GM18868 (cell line): ENCODE measurements around the gene CYP19A1.

Source experiments
- ATAC-seq: cut with Tn5 transposase; IDR thresholded peaks from one replicate; pipeline ENCODE4 v1.9.1; 2021; ENCODE audit warnings: mild to moderate bottlenecking, moderate library complexity; ENCODE audit not compliant: unreplicated experiment

CYP19A1 gene

DNA sequence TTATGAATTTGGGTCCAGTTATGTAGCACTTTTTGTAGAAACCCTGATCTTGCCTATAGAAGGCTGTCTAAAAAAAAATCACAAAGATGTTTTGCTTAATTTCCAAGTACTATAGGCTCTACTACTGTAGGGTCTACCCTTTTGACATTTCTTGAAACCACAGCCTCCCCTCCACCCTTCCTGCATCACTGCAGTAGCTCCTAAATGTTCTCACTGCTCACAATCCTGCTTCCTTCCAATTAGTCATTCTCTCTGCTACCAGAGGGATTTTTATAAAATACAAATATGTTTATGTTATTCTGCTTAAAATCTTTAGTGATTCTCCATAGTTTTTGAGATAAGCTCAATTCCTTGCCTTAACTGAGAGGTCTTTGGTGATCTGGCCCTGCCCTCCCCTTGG lies 114.0 kb downstream of the CYP19A1 start:
- no peak for ATAC-seq

DNA sequence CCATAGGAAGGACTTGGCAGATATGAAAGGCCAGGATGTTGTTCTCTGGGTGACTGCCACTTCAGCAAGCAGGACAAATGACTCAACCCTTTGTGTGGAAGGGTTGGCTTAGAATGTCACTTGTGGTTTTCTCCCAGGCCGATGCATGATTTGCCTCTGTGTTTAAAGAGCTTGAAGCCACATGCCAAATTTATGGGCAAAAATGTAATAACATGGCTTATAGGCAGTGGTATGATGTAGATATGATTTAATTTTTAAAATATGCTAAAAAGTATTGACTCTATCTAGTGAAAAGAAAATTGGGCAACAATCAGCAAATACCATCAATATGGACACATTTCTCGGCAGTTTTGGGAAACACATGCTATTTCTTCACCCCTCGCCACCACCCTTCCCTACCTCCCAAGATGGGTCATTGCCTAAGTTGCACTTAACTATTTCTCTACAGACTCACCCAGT lies 114.6 kb downstream of the CYP19A1 start:
- no peak for ATAC-seq

DNA sequence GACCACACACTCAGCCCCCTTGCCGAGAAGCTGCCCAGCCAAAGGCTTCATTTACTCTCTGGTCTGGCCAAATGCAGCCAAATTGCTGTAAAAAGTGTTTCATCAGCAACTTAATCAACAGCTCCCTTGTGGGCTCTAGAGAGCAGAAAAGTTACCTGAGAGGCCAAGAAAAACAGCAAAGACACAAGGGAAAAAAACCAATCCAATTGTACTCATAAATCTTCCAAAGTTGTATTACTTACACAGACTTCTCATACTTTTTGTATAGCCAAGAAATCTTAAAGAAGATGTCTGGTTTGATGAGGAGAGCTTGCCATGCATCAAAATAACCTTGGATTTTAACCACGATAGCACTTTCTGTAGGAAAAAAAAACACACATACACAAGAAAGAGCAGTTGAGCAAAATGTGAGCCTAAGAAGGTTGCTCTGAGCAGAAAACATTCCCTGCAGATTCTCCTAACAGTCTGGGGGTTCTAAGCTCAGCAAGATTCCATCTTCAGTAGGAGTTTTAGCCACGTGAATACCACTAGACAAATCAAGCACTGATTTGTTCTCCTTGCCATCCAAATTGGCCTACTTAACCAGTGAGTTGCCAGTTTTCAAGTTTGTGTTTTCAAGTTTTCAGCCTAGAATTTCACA lies 120.0 kb downstream of the CYP19A1 start:
- no peak for ATAC-seq

GRCh38 chr15:51212909-51213308 lies 125.5 kb downstream of the CYP19A1 start:
- ATAC-seq = no peak

DNA sequence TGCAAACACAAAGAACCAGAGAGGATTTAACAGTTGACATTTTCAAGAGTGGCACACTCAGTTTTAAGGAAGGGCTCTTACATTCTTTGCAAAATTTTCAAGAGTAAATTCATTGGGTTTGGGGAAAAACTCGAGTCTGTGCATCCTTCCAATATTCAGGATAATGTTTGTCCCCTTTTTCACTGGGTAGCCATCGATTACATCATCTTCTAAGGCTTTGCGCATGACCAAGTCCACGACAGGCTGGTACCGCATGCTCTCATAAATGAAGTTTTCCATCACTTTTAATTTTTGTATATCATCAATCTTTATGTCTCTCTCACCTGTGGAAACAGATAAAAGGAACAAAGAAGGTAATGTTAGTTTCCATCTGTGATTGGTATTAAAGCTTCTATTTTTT lies 126.2 kb downstream of the CYP19A1 start:
- ATAC-seq = no peak

DNA sequence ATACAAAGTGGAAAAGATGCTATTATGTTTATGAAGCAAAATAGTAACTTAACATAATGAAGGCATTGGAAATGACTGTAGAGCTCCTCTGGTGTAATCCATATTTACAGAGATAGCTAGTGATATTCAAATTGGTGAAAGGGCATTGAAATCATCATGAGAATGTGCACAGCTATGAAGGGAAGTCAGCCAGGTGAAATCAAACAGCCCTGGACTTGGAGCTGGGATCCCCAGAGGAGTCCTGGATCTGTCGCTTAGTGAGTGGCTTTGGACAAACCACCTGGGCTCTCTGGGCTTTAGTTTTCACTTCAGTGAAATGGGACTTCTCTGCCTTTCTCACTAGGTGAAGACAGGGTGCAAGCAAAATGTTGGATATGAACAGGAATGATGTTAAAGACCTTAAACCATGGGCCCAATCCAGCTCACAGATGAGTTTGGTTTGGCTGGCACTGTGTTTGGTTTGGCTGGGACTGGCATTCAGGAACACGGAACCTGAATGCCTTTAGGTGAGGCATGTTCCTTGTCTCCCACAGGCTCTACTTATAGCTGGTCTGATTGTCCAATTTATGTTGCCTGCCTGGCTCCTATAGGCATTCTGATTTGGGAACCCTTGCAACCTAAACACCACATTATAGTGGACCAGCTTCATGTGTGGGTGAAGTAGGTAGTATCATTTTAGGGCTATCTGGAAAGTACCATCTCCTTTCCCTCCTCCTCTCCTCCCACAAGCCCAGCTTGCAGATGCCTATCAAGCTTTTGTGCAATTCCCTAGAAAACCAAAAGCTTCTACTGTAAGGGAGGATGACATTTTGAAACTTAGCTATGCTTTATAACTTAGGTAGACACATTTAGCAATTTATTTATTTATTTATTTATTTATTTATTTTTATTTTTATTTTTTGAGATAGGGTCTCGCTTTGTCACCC lies 133.1 kb downstream of the CYP19A1 start:
- ATAC-seq = no peak

DNA sequence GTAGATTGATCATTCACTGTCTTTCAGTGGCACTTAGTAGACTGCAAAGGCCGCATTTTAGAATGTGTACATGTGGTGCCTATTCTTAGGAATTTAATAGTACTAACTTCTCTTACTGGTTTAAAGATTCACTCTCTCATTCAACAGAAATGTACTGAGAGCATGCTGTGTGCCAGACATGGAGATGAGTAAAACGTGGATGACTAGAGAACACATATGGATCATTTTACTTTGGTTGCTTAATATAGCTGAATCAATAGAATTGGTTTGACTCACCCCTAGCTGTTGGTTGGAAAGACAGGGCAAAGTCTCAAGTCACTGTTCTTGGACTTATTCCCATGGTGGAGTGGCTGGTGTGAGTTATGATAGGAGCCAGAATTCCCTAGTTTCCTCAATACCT lies 134.6 kb downstream of the CYP19A1 start:
- no peak for ATAC-seq

DNA sequence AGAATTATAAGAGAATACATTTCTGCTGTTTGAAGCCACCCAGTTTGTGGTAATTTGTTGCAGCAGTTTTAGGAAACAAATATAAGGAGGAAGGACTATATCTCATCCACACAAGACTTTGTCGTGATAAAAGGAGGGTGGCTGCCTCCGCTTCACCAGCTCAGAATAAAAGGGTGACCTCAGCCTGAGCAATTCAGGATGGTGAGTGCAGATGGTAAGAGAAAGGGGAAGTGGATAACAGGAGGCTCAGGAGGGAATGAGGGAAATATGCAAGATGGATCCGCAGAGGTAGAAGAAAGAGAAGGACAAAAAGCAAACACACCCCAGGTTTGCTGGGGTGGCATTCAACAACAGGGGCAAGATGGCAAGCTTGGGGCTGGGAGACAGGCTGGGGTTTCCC lies 135.6 kb downstream of the CYP19A1 start:
- ATAC-seq = no peak

- no peak for ATAC-seq
These were observed 136.8 kb downstream of the CYP19A1 start for GRCh38 chr15:51201581-51201980.

- no peak for ATAC-seq
These were observed 137.6 kb downstream of the CYP19A1 start for GRCh38 chr15:51200792-51201191.

DNA sequence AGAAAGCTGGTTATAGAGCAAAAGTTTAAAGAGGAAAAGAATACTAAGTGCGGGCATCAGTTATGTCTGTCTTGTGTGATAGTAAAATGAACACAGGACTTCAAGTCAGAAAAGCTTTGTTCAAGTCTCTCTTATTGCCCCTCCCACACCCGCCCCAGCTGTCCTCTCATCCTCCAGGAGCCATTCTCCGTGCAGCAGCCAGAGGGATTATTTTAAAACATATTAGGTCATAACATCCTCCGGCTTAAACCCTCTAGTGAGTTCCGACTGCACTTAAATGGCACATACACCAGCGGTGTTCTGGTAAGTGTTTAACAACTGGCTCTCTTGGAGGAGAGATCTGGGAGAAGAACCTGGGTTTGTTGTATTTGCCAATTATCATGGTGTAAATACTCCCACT lies 138.9 kb downstream of the CYP19A1 start:
- no peak for ATAC-seq

DNA sequence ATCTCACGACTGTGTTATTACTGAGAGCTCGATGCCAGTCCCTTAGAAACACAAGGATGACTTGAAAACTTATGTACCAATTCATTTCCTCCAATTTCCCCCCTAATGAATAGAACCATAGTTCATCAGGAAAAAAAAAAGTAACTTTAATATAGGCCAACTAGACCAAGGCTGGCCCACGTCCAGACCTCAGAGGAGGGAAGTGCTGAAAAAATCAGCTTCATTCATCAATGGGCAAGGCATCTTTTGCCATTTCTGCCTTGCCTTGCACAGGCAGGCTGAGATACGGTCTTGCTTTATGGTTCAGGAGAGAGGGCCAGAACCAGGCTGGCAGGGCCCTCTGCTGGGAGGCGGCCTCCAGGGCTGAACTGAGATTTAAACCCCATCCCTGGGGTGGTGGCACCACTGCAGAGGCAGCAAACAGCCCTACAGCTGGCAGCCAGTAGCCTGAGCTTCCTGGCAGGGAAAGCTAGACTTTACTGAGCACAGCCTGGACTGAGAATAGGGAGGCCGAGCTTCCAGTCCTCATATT lies 139.6 kb downstream of the CYP19A1 start:
- no peak for ATAC-seq

GRCh38 chr15:51195459-51195858 lies 142.9 kb downstream of the CYP19A1 start:
- no peak for ATAC-seq

GRCh38 chr15:51193979-51194378 lies 144.4 kb downstream of the CYP19A1 start:
- no peak for ATAC-seq

GRCh38 chr15:51193526-51193925 lies 144.9 kb downstream of the CYP19A1 start:
- no peak for ATAC-seq

GRCh38 chr15:51192521-51193280 lies 145.7 kb downstream of the CYP19A1 start:
- ATAC-seq = no peak

DNA sequence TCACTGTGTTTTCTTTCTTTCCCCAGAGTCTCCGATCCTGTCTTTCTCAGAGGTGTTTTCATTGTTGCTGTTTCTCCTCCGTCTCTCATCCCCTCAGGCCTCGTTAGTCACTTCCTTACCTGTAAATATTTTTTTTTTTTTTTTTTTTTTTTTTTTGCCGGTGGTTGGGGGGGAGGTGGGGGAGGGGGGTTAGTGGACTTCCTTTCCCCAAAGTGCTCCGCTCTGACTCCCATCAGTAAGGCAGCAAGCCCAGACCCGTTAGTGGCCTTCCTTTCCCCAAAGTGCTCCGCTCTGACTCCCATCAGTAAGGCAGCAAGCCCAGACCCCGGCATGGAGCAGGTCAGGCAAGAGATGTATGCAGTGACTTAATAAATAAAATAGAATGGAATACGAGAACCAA lies 146.6 kb downstream of the CYP19A1 start:
- no peak for ATAC-seq

- ATAC-seq = no peak
These were observed 147.2 kb downstream of the CYP19A1 start for GRCh38 chr15:51191072-51191670.

- ATAC-seq = no peak
These were observed 147.8 kb downstream of the CYP19A1 start for GRCh38 chr15:51190424-51191068.

DNA sequence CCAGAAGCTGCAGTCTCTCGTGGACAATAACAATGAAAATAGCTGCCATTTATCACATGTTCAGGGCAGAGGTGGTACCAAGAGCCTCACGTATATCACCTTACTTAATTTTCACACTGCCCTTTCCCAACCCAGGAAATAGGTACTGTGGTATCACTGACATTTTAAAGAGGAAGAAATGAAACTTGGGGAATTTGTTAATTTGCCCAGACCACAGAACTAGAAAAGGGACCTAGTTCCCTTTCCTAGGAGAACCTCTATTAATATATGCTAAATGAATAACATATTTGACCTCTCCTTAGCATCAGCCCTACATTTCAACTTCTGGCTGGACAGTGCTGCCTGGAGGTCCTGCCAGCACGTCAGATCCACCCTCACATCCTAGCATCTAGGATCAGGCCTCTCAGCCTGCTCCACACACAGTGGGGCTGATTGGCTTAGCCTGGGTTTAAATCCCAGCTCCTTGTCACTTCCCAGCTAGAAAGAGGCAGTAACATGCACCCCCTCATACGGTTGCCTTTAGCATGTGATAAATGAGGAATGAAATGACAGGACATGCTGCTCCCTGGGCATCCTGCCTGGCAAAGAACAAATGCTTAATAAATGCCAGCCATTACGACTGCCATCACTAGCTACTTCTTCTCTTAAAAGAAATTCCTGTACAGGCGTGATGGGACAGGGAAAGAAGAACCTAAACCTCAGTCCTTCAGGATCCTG lies 148.6 kb downstream of the CYP19A1 start:
- ATAC-seq = no peak
